Embryonic facial prominence (tissue), 1 donor: ENCODE data around the gene FOXJ1.

Experiments
- DNase-seq: peaks from one replicate; pipeline ENCODE4 v3.0.0-alpha.2; 2016; ENCODE audit errors: extremely low spot score

The FOXJ1 gene

GRCh38 chr17:76091526-76092286, 49.3 kb downstream of the FOXJ1 start:
- DNase-seq: no peak

GRCh38 chr17:76090517-76091129, 50.4 kb downstream of the FOXJ1 start:
- DNase-seq: no peak

- DNase-seq: no peak
Observed at GRCh38 chr17:76089680-76090516, 51.1 kb downstream of the FOXJ1 start.

GRCh38 chr17:76088868-76089576, 52.0 kb downstream of the FOXJ1 start:
- DNase-seq: no peak

GRCh38 chr17:76088041-76088867, 52.8 kb downstream of the FOXJ1 start:
- DNase-seq: no peak

GRCh38 chr17:76087531-76087930, 53.5 kb downstream of the FOXJ1 start:
- no peak for DNase-seq

GRCh38 chr17:76086384-76086783, 54.7 kb downstream of the FOXJ1 start:
- DNase-seq: no peak
